ENCODE data around the gene DOCK7. TPM values are rescaled to one million over a fixed set of nuclear protein-coding genes. Genes with fewer than 3 reads are reported as not detected.

DOCK7 gene
- total RNA-seq, 4 donors from 2014 or later = 34.1 to 47.7 (median 42.1) TPM

DNA sequence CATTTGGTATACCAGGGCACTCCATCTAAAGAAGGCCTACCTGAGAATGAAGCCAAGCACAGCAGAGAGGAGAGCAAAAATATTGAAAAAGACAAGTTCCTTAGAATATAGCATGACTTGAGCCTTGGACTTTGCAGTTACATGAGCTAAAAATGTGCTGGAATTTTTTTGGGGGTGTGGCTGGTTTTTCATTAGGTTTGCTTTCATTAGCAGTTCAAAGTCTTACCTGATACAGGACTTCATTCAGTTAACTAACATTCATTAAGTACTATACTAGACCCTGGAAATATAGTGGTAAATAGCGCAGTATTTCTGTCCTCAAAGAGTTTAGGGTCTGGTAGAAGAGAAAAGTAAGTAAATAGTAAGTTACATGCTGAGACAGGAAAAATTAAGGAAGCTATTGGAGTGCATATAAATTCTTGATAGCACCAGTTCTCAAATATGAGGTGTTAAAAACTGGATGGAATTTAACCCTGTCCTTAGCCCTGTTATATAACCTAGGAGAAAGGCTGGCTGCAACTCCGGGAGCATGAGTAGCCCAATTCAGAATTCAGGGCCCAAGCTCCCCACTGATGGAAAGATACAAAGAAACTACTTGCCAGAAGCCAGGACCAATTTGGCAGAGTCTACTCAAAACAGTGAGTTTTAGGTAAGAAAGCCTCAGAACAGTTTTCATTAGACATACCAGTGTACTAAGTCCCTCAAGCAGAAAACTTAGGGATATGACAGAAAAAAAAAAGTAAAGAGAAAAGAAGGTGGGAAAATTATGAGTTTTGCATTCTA is 3.1 kb upstream of the DOCK7 start:
- DNase-seq = peak; percentile 11 to 29
- WGBS, 2 donors = 72 to 82% methylated on average over 2 of the region's 2 CpGs

GRCh38 chr1:62689524-62689923 is 1.3 kb upstream of the DOCK7 start:
- Histone ChIP-seq H3K27ac (peak overlapping the region; percentile 43 to 82 (median 49)), H3K9me3 (no peaks in the 10 kb centered on the region), H3K4me3 (replicated peaks in 1 of 3) (no peak overlapping the region), H3K36me3 (no peaks in the 10 kb centered on the region), H3K4me1 (peaks cover 24 to 28% of the 10 kb centered on the region in 2 donors), H3K27me3 (no peaks in the 10 kb centered on the region)
- 87 to 95% methylated on average over 1 of the region's 1 CpG for WGBS, 2 donors
- TF ChIP-seq POLR2A (IDR thresholded peaks at IDR 0.05) = no peak
- TF ChIP-seq, protein P1, sequence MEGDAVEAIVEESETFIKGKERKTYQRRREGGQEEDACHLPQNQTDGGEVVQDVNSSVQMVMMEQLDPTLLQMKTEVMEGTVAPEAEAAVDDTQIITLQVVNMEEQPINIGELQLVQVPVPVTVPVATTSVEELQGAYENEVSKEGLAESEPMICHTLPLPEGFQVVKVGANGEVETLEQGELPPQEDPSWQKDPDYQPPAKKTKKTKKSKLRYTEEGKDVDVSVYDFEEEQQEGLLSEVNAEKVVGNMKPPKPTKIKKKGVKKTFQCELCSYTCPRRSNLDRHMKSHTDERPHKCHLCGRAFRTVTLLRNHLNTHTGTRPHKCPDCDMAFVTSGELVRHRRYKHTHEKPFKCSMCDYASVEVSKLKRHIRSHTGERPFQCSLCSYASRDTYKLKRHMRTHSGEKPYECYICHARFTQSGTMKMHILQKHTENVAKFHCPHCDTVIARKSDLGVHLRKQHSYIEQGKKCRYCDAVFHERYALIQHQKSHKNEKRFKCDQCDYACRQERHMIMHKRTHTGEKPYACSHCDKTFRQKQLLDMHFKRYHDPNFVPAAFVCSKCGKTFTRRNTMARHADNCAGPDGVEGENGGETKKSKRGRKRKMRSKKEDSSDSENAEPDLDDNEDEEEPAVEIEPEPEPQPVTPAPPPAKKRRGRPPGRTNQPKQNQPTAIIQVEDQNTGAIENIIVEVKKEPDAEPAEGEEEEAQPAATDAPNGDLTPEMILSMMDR (IDR thresholded peaks at IDR 0.05) = no peak
- intact Hi-C loops (cut with DNase I) = no loop called here
- peak in 1 of 2 donors; percentile 7 for DNase-seq

More for the DNA sequence above, 3.1 kb upstream of the DOCK7 start:
- intact Hi-C loops (cut with DNase I) = no loop called here
- no peak for TF ChIP-seq POLR2A (IDR thresholded peaks at IDR 0.05)
- TF ChIP-seq, protein P1 (IDR thresholded peaks at IDR 0.05) = no peak
- no peaks in the 10 kb centered on the region for H3K9me3 ChIP-seq
- no peak overlapping the region for H3K4me3 ChIP-seq (replicated peaks in 1 of 3)
- H3K4me1 ChIP-seq = peaks cover 19 to 24% of the 10 kb centered on the region in 2 donors
- no peaks in the 10 kb centered on the region for H3K27me3 ChIP-seq
- no peaks in the 10 kb centered on the region for H3K36me3 ChIP-seq
- peak overlapping the region in 2 of 3 donors; percentile 49 to 82 for H3K27ac ChIP-seq

- H3K27me3 ChIP-seq = no peaks in the 10 kb centered on the region
- peak overlapping the region; percentile 25 to 91 (median 88) for H3K4me3 ChIP-seq (replicated peaks in 1 of 3)
- 3 to 6% methylated on average over 10 of the region's 10 CpGs for WGBS, 2 donors
- no peak for TF ChIP-seq POLR2A (IDR thresholded peaks at IDR 0.05)
- TF ChIP-seq, protein P1 (IDR thresholded peaks at IDR 0.05) = no peak
- no peaks in the 10 kb centered on the region for H3K36me3 ChIP-seq
- no peaks in the 10 kb centered on the region for H3K9me3 ChIP-seq
- peaks cover 24 to 28% of the 10 kb centered on the region in 2 donors for H3K4me1 ChIP-seq
- no peak for DNase-seq
- intact Hi-C loops (cut with DNase I) = no loop called here
- peak overlapping the region; percentile 70 to 82 (median 73) for H3K27ac ChIP-seq
Measured at GRCh38 chr1:62688687-62689085, 500 bp upstream of the DOCK7 start.

GRCh38 chr1:62687421-62687902 is 724 bp downstream of the DOCK7 start:
- Histone ChIP-seq H3K4me1 (peaks cover 27 to 28% of the 10 kb centered on the region in 2 donors), H3K36me3 (no peaks in the 10 kb centered on the region), H3K9me3 (no peaks in the 10 kb centered on the region), H3K27ac (peak overlapping the region; percentile 48 to 82 (median 73)), H3K27me3 (no peaks in the 10 kb centered on the region), H3K4me3 (replicated peaks in 1 of 3) (peak overlapping the region; percentile 25 to 91 (median 88))
- peak; percentile 39 to 41 for DNase-seq
- TF ChIP-seq, protein P1 (IDR thresholded peaks at IDR 0.05) = no peak
- peak in 1 of 2 donors; percentile 20 for TF ChIP-seq POLR2A (IDR thresholded peaks at IDR 0.05)
- intact Hi-C loops (cut with DNase I) = no loop called here
- WGBS, 2 donors = 0 to 2% methylated on average over 10 to 19 of the region's 33 CpGs

GRCh38 chr1:62686822-62687221 is 1.4 kb downstream of the DOCK7 start:
- intact Hi-C loops (cut with DNase I) = no loop called here
- 86 to 87% methylated on average over 7 of the region's 7 CpGs for WGBS, 2 donors
- no peaks in the 10 kb centered on the region for H3K9me3 ChIP-seq
- DNase-seq = no peak
- peaks cover 32 to 34% of the 10 kb centered on the region in 2 donors for H3K4me1 ChIP-seq
- TF ChIP-seq, protein P1 (IDR thresholded peaks at IDR 0.05) = no peak
- TF ChIP-seq POLR2A (IDR thresholded peaks at IDR 0.05) = no peak
- peak overlapping the region in 1 of 3 donors; percentile 73 for H3K27ac ChIP-seq
- H3K27me3 ChIP-seq = no peaks in the 10 kb centered on the region
- H3K4me3 ChIP-seq (replicated peaks in 1 of 3) = no peak overlapping the region
- no peaks in the 10 kb centered on the region for H3K36me3 ChIP-seq
